ENCODE measurements around the gene SBF1.

GRCh38 chr22:50416996-50417395, 57.8 kb downstream of the SBF1 start:
- no peak for TF ChIP-seq POLR2A (IDR thresholded peaks at IDR 0.05)
- TF ChIP-seq CTCF (IDR thresholded peaks at IDR 0.05), result no peak
- TF ChIP-seq EP300 (IDR thresholded peaks at IDR 0.05), result no peak
